ENCODE measurements around the gene AGPAT2. TPM values are rescaled to one million over a fixed set of nuclear protein-coding genes. Genes with fewer than 3 reads are reported as not detected.
"Not testable (repeated sequence)": the region's sequence is repeated elsewhere in the genome, so short reads cannot be mapped to it uniquely, and the experiment has no call there.

The AGPAT2 gene
- total RNA-seq, 1 experiment from 2014 or later = 40.4 TPM

DNA sequence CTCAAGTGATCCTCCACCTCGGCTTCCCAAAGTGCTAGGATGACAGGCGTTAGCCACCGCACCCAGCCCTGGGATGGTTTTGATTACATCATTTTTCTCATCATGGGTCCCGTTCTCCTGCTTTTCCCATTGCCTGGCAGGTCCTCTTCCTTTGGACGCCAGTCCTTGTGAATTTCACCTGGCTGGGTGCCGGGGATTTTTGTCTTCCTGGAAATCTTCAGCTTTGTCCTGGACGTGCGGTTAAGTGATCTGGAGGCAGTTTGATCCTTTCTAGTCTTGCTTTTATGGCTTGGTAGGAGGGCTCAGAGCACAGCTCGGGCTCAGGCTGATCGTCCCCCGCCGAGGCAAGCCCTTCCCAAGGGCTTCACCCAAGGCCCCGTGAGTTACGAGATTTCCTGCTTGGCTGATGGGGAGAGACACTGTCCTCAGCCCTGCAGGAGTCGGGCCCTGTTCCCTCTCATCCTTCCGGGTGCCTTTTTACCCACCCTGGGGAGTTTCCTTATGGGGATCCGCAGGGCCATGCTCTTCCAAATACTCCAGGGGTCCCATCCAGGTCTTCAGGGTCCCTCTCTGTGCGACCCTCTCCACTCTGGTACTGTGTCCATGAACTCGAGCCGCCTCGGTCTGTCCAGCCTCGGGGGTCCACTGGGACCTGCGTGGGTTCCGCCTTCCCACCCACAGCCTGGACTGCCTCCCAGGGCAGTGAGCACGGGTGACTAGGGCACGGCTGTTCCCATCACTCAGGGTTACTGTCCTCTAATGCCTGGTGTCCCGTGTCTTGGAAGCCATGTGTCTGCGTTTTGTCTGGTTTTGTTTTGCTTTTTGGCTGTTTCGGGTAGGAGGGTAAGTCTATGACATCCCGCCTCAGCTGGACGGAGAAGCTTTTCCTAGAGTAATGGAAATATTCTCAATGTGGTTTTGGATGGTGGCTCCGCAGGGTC, 46.8 kb downstream of the AGPAT2 start:
- no peaks in the 10 kb centered on the region for H3K9me3 Mint-ChIP-seq (ENCODE audit: low read depth, unreplicated experiment)
- DNase-seq = no peak
- no TSS peak for BruUV-seq (replicated peaks)
- no peaks in the 10 kb centered on the region for H3K4me1 Mint-ChIP-seq (ENCODE audit: low read depth, unreplicated experiment)
- peaks cover 16% of the 10 kb centered on the region for H3K27me3 Mint-ChIP-seq (ENCODE audit: unreplicated experiment)
- intact Hi-C loops (cut with micrococcal nuclease; ENCODE audit: unreplicated experiment) = no loop called here
- H3K4me3 Mint-ChIP-seq (ENCODE audit: low read depth, unreplicated experiment) = no peak overlapping the region
- peaks cover 4% of the 10 kb centered on the region for H3K36me3 Mint-ChIP-seq (ENCODE audit: insufficient read depth, unreplicated experiment)
- no peak overlapping the region for H3K27ac Mint-ChIP-seq (ENCODE audit: unreplicated experiment)
- TF ChIP-seq, protein P1, sequence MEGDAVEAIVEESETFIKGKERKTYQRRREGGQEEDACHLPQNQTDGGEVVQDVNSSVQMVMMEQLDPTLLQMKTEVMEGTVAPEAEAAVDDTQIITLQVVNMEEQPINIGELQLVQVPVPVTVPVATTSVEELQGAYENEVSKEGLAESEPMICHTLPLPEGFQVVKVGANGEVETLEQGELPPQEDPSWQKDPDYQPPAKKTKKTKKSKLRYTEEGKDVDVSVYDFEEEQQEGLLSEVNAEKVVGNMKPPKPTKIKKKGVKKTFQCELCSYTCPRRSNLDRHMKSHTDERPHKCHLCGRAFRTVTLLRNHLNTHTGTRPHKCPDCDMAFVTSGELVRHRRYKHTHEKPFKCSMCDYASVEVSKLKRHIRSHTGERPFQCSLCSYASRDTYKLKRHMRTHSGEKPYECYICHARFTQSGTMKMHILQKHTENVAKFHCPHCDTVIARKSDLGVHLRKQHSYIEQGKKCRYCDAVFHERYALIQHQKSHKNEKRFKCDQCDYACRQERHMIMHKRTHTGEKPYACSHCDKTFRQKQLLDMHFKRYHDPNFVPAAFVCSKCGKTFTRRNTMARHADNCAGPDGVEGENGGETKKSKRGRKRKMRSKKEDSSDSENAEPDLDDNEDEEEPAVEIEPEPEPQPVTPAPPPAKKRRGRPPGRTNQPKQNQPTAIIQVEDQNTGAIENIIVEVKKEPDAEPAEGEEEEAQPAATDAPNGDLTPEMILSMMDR (IDR thresholded peaks at IDR 0.05; ENCODE audit: unreplicated experiment) = no peak
- CTCF ChIA-PET = no interaction called here

DNA sequence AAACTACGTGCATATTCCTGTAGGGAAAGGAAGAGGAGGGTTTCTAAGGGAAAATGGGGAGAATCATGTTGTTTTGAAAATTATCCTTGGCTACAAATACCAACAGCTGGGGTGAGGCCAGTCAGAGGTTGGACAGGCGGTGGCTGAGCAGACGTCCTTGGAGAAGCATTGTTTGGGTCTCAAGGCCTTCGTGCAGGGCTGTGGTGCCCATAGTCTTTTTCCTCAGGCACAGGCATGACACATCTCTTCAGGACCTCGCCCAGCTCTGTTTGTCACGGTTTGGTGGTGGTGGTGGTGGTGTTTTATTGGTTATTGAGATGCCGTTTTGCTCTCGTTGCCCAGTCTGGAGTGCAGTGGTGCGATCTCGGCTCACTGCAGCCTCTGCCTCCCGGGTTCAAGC, 52.4 kb downstream of the AGPAT2 start:
- Mint-ChIP-seq H3K36me3 (ENCODE audit: insufficient read depth, unreplicated experiment) (no peaks in the 10 kb centered on the region), H3K4me1 (ENCODE audit: low read depth, unreplicated experiment) (no peaks in the 10 kb centered on the region), H3K27me3 (ENCODE audit: unreplicated experiment) (peaks cover 17% of the 10 kb centered on the region), H3K27ac (ENCODE audit: unreplicated experiment) (no peak overlapping the region), H3K4me3 (ENCODE audit: low read depth, unreplicated experiment) (no peak overlapping the region), H3K9me3 (ENCODE audit: low read depth, unreplicated experiment) (no peaks in the 10 kb centered on the region)
- no peak for DNase-seq
- no TSS peak for BruUV-seq (replicated peaks)
- TF ChIP-seq, protein P1 (IDR thresholded peaks at IDR 0.05; ENCODE audit: unreplicated experiment) = no peak
- CTCF ChIA-PET = interaction anchor here (0.8 kb wide), 1 partner anchor 151 kb away, joined by 6 read pairs; no protein-coding TSS in a partner anchor
- intact Hi-C loops (cut with micrococcal nuclease; ENCODE audit: unreplicated experiment) = no loop called here

DNA sequence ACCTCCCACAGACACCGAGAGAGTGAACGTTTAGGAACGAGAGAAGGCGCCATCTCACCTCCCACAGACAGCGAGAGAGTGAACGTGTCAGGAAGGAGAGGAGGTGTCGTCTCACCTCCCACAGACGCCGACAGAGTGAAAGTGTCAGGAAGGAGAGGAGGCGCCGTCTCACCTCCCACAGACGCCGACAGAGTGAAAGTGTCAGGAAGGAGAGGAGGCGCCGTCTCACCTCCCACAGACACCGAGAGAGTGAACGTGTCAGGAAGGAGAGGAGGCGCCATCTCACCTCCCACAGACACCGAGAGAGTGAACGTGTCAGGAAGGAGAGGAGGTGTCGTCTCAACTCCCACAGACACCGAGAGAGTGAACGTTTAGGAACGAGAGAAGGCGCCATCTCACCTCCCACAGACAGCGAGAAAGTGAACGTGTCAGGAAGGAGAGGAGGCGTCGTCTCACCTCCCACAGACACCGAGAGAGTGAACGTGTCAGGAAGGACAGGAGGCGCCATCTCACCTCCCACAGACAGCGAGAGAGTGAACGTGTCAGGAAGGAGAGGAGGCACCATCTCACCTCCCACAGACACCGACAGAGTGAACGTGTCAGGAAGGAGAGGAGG, 54.7 kb downstream of the AGPAT2 start:
- DNase-seq; H3K36me3 Mint-ChIP-seq (ENCODE audit: insufficient read depth, unreplicated experiment); H3K4me3 Mint-ChIP-seq (ENCODE audit: low read depth, unreplicated experiment); intact Hi-C loops (cut with micrococcal nuclease; ENCODE audit: unreplicated experiment); H3K9me3 Mint-ChIP-seq (ENCODE audit: low read depth, unreplicated experiment); H3K27ac Mint-ChIP-seq (ENCODE audit: unreplicated experiment); H3K4me1 Mint-ChIP-seq (ENCODE audit: low read depth, unreplicated experiment); CTCF ChIA-PET; BruUV-seq (replicated peaks): not testable (repeated sequence)
- H3K27me3 Mint-ChIP-seq (ENCODE audit: unreplicated experiment) = peaks cover 12% of the 10 kb centered on the region

DNA sequence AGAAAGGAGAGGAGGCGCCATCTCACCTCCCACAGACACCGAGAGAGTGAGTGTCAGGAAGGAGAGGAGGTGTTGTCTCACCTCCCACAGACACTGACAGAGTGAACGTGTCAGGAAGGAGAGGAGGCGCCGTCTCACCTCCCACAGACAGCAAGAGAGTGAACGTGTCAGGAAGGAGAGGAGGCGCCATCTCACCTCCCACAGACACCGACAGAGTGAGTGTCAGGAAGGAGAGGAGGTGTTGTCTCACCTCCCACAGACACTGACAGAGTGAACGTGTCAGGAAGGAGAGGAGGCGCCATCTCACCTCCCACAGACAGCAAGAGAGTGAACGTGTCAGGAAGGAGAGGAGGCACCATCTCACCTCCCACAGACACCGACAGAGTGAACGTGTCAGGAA, 55.2 kb downstream of the AGPAT2 start:
- BruUV-seq (replicated peaks); H3K4me3 Mint-ChIP-seq (ENCODE audit: low read depth, unreplicated experiment); DNase-seq; H3K27ac Mint-ChIP-seq (ENCODE audit: unreplicated experiment); H3K36me3 Mint-ChIP-seq (ENCODE audit: insufficient read depth, unreplicated experiment); intact Hi-C loops (cut with micrococcal nuclease; ENCODE audit: unreplicated experiment); H3K9me3 Mint-ChIP-seq (ENCODE audit: low read depth, unreplicated experiment); H3K4me1 Mint-ChIP-seq (ENCODE audit: low read depth, unreplicated experiment): not testable (repeated sequence)
- CTCF ChIA-PET = interaction anchor here (1.2 kb wide), 2 partner anchors 143 to 147 kb away, joined by 11 to 20 read pairs; no protein-coding TSS in a partner anchor
- peaks cover 12% of the 10 kb centered on the region for H3K27me3 Mint-ChIP-seq (ENCODE audit: unreplicated experiment)

All from Calu3 (cell line).